Osteocyte (in vitro differentiated cells): ENCODE results near the gene NLRC5. TPM values are rescaled to one million over a fixed set of nuclear protein-coding genes. Genes with fewer than 3 reads are reported as not detected.

Experiments used
- DNase-seq: peaks from one replicate; pipeline ENCODE4 v3.0.0; 2021; ENCODE audit warnings: mixed read lengths; ENCODE audit not compliant: unreplicated experiment; ENCODE audit errors: extremely low spot score
- H3K27ac Mint-ChIP-seq: one replicate; pipeline ENCODE4 v1.8.0; 2021; ENCODE audit warnings: mild to moderate bottlenecking, mixed read lengths; ENCODE audit not compliant: unreplicated experiment
- H3K27me3 Mint-ChIP-seq: one replicate; pipeline ENCODE4 v1.8.0; 2021; ENCODE audit warnings: mixed read lengths; ENCODE audit not compliant: unreplicated experiment
- H3K36me3 Mint-ChIP-seq: one replicate; pipeline ENCODE4 v1.8.0; 2021; ENCODE audit warnings: mixed read lengths; ENCODE audit not compliant: unreplicated experiment
- H3K4me1 Mint-ChIP-seq: one replicate; pipeline ENCODE4 v1.8.0; 2021; ENCODE audit warnings: mixed read lengths; ENCODE audit not compliant: unreplicated experiment
- H3K4me3 Mint-ChIP-seq: one replicate; pipeline ENCODE4 v1.8.0; 2021; ENCODE audit warnings: mild to moderate bottlenecking, moderate library complexity, mixed read lengths; ENCODE audit not compliant: unreplicated experiment
- H3K9me3 Mint-ChIP-seq: one replicate; pipeline ENCODE4 v1.8.0; 2021; ENCODE audit warnings: mixed read lengths; ENCODE audit not compliant: unreplicated experiment
- CTCF ChIP-seq: fragments of 200-600 bp; sonication (generic); IDR thresholded peaks from 2 replicates; pipeline ENCODE4 v1.5.0; 2021; ENCODE audit warnings: antibody characterized with exemption, mild to moderate bottlenecking, moderate library complexity
- total RNA-seq: library from RNA; stranded (reverse); gene quantifications from 2 replicates; pipeline ENCODE4 v1.2.1, GENCODE V29; 2021

NLRC5 gene
- total RNA-seq, 1 donor from 2014 or later: 24.7 TPM

GRCh38 chr16:57127836-57128235 is 138.5 kb downstream of the NLRC5 start:
- H3K4me1 Mint-ChIP-seq: no peaks in the 10 kb centered on the region
- no peaks in the 10 kb centered on the region for H3K27me3 Mint-ChIP-seq
- peaks cover 8% of the 10 kb centered on the region for H3K36me3 Mint-ChIP-seq
- H3K4me3 Mint-ChIP-seq: no peak overlapping the region
- DNase-seq: no peak
- no peak overlapping the region for H3K27ac Mint-ChIP-seq
- no peak for TF ChIP-seq CTCF
- H3K9me3 Mint-ChIP-seq: no peaks in the 10 kb centered on the region

GRCh38 chr16:57128771-57129389 is 139.5 kb downstream of the NLRC5 start:
- Mint-ChIP-seq H3K27ac (no peak overlapping the region), H3K4me3 (no peak overlapping the region), H3K4me1 (no peaks in the 10 kb centered on the region), H3K27me3 (no peaks in the 10 kb centered on the region), H3K9me3 (no peaks in the 10 kb centered on the region), H3K36me3 (peaks cover 8% of the 10 kb centered on the region)
- no peak for DNase-seq
- TF ChIP-seq CTCF: no peak

- Mint-ChIP-seq H3K4me3 (no peak overlapping the region), H3K4me1 (no peaks in the 10 kb centered on the region), H3K27me3 (no peaks in the 10 kb centered on the region), H3K9me3 (no peaks in the 10 kb centered on the region), H3K36me3 (peaks cover 4% of the 10 kb centered on the region), H3K27ac (no peak overlapping the region)
- DNase-seq: no peak
- TF ChIP-seq CTCF: no peak
These were observed 141.6 kb downstream of the NLRC5 start for GRCh38 chr16:57130950-57131321.

- Mint-ChIP-seq H3K27ac (no peak overlapping the region), H3K4me1 (no peaks in the 10 kb centered on the region), H3K27me3 (no peaks in the 10 kb centered on the region), H3K36me3 (peaks cover 4% of the 10 kb centered on the region), H3K4me3 (no peak overlapping the region), H3K9me3 (no peaks in the 10 kb centered on the region)
- DNase-seq: no peak
- no peak for TF ChIP-seq CTCF
These were observed 142.1 kb downstream of the NLRC5 start for GRCh38 chr16:57131351-57131970.

- H3K9me3 Mint-ChIP-seq: no peaks in the 10 kb centered on the region
- H3K27me3 Mint-ChIP-seq: no peaks in the 10 kb centered on the region
- H3K27ac Mint-ChIP-seq: no peak overlapping the region
- peaks cover 4% of the 10 kb centered on the region for H3K36me3 Mint-ChIP-seq
- H3K4me1 Mint-ChIP-seq: no peaks in the 10 kb centered on the region
- TF ChIP-seq CTCF: no peak
- no peak for DNase-seq
- H3K4me3 Mint-ChIP-seq: no peak overlapping the region
These were observed 143.1 kb downstream of the NLRC5 start for GRCh38 chr16:57132470-57132869.
